Heart left ventricle (tissue), 16 donors: ENCODE results near the gene HYAL1. TPM values are rescaled to one million over a fixed set of nuclear protein-coding genes. Genes with fewer than 3 reads are reported as not detected.

Experiments
- ATAC-seq, 4 donors: fragments of 200-7000 bp; cut with Tn5 transposase; one replicate each; pipeline ENCODE4 v1.9.1; 2020 to 2022; ENCODE audit warnings: moderate library complexity in 4 of 4, mild to moderate bottlenecking in 3 of 4, moderate number of reproducible peaks in 1 of 4
- DNase-seq, 5 donors: peaks; one replicate each; pipeline ENCODE4 v3.0.0-alpha.2; 2020
- H3K27ac ChIP-seq, 12 donors: fragments of 200-600 bp; sonication (generic) in 4 of 12; one replicate each; pipeline versions ENCODE4 v1.5.0 to v1.8.0; 2016 to 2022; ENCODE audit warnings: mild to moderate bottlenecking in 2 of 12
- H3K27me3 ChIP-seq, 9 donors: fragments of 200-600 bp; sonication (generic) in 2 of 9; one replicate each; pipeline versions ENCODE4 v1.5.1 to v1.8.0; 2016 to 2022; ENCODE audit warnings: mild to moderate bottlenecking in 3 of 9
- H3K36me3 ChIP-seq, 9 donors: fragments of 200-600 bp; sonication (generic) in 2 of 9; one replicate each; pipeline versions ENCODE4 v1.5.0 to v1.8.0; 2018 to 2022; ENCODE audit warnings: mild to moderate bottlenecking in 2 of 9
- H3K4me1 ChIP-seq, 12 donors: fragments of 200-600 bp; sonication (generic) in 4 of 12; one replicate each; pipeline versions ENCODE4 v1.5.0 to v1.8.0; 2016 to 2022; ENCODE audit warnings: mild to moderate bottlenecking in 3 of 12
- H3K4me3 ChIP-seq, 12 donors: fragments of 200-600 bp; sonication (generic) in 4 of 12; one replicate each; pipeline versions ENCODE4 v1.5.0 to v1.8.0; 2017 to 2022; ENCODE audit warnings: mild to moderate bottlenecking in 9 of 12, moderate library complexity in 4 of 12
- H3K9me3 ChIP-seq, 12 donors: fragments of 200-600 bp; sonication (generic) in 4 of 12; one replicate each; pipeline versions ENCODE4 v1.5.0 to v1.8.0; 2016 to 2022; ENCODE audit warnings: mild to moderate bottlenecking in 1 of 12
- POLR2A ChIP-seq, 2 donors: fragments of 450-650 bp; IDR thresholded peaks; one replicate each; pipeline ENCODE4 v1.6.1; 2017; ENCODE audit warnings: antibody characterized with exemption in 2 of 2, mild to moderate bottlenecking in 2 of 2, moderate library complexity in 2 of 2
- WGBS, 4 donors: extraction: QIAGEN DNeasy Blood & Tissue Kit in 2 of 4; methylation state at CpG; one replicate each; pipeline versions ENCODE4 v1.1.5 to v1.1.7; 2013 to 2018; 5-methylcytosine and 5-hydroxymethylcytosine counted together
- intact Hi-C, 10 donors: fragments of 100-400 bp; cut with DNase I; formaldehyde crosslinking; loops; one replicate each; pipeline versions ENCODE4 v1.11.1 to v1.14.2; 2022
- polyA plus RNA-seq, 2 donors: library from polyadenylated mRNA; stranded (reverse); fragments of 200-250 nt; gene quantifications; one replicate each; pipeline ENCODE4 v1.2.3, GENCODE V29; 2013
- total RNA-seq, 9 donors: library from RNA; depleted of rRNA in 2 of 9; stranded (reverse); fragments of >200 nt in 2 of 9; fragmentation: NEBNext Ultra II Directional in 3 of 9; extraction: Animal tissue kit (Norgen Biotek cat#: 25700) in 3 of 9; gene quantifications; one replicate each; pipeline versions ENCODE4 v1.1.0 to v1.2.4, GENCODE V29; 2016 to 2023
- TF ChIP-seq, protein P1 (sequence below), 12 donors: fragments of 200-600 bp; sonication (generic) in 4 of 12; IDR thresholded peaks; one replicate each; pipeline versions ENCODE4 v1.5.0 to v1.8.0; 2018 to 2022; ENCODE audit warnings: antibody characterized with exemption in 12 of 12, mild to moderate bottlenecking in 5 of 12
- donor health status: ischemic (EF 13 %, LVEDD 7.1; RV severe dilation, severe dysfunction).
- donor health status: healthy with polysubstance abuse.
- donor health status: DM: no; HTN: yes; CAD: no.
- donor health status: DM: no; HTN: no; CAD: no.
- donor health status: ischemic (EF 25% LVEDD 6.9; RV normal size, moderate dysfunction).
- donor health status: ischemic (EF 25% LVEDD 5.7; RV mildly dilated, moderate dysfunction).
- donor health status: healthy.
- donor health status: DM: yes; HTN: yes; CAD: no.
- donor health status: ischemic (EF 35%, LVEDD 5.7; RV mildly dilated, moderate dysfunction).
- donor health status: nonischemic (EF 11% LVEDD 7.7; RV severe dilation, severe dysfunction).
- donor health status: DM: yes; HTN: yes; CAD: no.
- donor health status: PGD.
- donor health status: ischemic (EF 29% LVEDD 5.4; RV normal size, mild dysfunction).
- donor health status: nonischemic (EF 23%, LVEDD 6.1; RV moderate dilation, normal function).

Gene HYAL1
- total and polyA plus RNA-seq, 11 donors, result 36.9 to 99.7 (median 57.8) TPM

DNA sequence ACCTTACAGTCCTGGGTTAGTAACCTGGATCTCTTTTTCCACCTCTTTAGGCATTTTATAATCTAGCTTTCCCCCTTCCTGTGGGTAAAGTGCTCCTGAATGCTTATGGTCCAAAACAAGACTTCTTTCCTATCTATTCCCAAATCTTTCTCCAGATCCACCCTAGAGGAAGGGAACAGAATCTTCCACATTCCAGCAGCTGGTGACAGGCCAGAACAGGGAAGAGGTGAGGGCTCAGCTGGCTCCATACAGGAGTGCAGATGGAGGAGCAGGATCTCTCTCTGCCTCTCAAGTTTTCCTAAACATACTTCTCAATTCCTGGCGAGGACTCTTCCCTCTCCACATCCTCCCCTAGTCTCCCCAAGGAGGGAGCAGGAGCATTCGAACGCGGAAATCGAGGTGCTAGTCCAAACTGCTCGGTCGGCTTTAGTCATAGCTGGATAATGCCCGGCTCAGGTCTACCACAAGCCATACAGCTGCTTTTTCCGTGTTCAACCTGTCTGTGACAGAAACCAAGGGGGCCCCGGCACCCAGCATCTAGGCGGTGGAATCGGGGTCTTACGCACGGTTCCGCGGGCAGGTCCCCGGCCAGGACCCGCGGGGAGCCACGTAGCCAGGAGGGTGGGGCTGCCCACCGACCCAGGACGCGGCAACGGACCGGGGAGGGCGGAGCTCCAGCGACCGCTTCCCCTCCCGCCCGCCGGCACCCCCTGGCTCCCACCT lies 33.2 kb upstream of the HYAL1 start:
- TF ChIP-seq, protein P1, sequence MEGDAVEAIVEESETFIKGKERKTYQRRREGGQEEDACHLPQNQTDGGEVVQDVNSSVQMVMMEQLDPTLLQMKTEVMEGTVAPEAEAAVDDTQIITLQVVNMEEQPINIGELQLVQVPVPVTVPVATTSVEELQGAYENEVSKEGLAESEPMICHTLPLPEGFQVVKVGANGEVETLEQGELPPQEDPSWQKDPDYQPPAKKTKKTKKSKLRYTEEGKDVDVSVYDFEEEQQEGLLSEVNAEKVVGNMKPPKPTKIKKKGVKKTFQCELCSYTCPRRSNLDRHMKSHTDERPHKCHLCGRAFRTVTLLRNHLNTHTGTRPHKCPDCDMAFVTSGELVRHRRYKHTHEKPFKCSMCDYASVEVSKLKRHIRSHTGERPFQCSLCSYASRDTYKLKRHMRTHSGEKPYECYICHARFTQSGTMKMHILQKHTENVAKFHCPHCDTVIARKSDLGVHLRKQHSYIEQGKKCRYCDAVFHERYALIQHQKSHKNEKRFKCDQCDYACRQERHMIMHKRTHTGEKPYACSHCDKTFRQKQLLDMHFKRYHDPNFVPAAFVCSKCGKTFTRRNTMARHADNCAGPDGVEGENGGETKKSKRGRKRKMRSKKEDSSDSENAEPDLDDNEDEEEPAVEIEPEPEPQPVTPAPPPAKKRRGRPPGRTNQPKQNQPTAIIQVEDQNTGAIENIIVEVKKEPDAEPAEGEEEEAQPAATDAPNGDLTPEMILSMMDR (IDR thresholded peaks at IDR 0.05), result no peak
- no peak for TF ChIP-seq POLR2A (IDR thresholded peaks at IDR 0.05)
- Histone ChIP-seq H3K36me3 (peaks cover 0 to 32% (median 8%) of the 10 kb centered on the region in 9 donors), H3K4me1 (peaks cover 13 to 87% (median 73%) of the 10 kb centered on the region in 12 donors), H3K27me3 (peaks cover 0 to 4% (median 0%) of the 10 kb centered on the region in 9 donors), H3K27ac (peak overlapping the region; percentile 92 to 100 (median 98)), H3K9me3 (no peaks in the 10 kb centered on the region), H3K4me3 (peak overlapping the region; percentile 70 to 97 (median 92))
- DNase-seq, result no peak
- intact Hi-C loops, result loop anchor here in 1 of 10 donors (1.0 kb wide), 1 partner anchor 33 kb away; the partner anchor contains the start of gene HYAL1
- 0 to 1% (median 0%) methylated on average over 20 to 31 of the region's 31 CpGs for WGBS, 4 donors
- peak in 2 of 4 donors; percentile 0 for ATAC-seq

DNA sequence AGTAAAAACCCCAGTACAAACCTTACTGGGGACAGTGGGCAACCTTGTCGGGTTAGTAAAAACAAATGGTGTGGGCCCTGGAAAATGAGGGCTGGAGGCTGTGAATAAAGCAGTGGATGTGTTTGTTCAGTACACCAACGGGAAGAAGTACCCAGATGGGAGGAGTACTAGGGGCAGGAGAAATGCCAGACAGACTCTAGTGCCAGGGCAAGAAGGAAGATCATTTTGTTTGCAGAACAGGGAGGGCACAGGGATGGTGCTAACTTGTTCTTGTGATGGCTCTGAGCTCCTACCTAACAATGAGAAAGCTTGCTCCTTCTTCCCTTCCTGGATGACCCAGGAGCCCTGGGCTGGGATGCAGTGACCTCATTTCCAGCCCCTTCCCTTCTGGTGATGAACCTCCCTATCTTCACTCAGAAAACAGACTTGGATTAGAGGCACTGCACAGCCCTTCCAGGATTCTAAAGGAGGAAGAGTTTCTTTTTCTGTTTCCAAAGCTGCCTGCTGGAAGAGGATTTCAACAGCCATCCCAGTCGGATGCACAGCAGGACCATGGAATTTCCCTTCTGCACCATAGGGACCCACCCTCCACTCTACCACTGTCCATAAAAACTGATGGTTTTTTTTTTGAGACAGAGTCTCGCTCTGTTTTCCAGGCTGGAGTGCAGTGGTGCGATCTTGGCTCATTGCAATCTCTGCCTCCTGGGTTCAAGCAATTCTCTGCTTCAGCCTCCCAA lies 31.1 kb upstream of the HYAL1 start:
- TF ChIP-seq, protein P1 (IDR thresholded peaks at IDR 0.05), result no peak
- TF ChIP-seq POLR2A (IDR thresholded peaks at IDR 0.05), result no peak
- WGBS, 4 donors, result 34 to 60% (median 49%) methylated on average over 5 of the region's 5 CpGs
- peak in 1 of 4 donors; percentile 1 for ATAC-seq

DNA sequence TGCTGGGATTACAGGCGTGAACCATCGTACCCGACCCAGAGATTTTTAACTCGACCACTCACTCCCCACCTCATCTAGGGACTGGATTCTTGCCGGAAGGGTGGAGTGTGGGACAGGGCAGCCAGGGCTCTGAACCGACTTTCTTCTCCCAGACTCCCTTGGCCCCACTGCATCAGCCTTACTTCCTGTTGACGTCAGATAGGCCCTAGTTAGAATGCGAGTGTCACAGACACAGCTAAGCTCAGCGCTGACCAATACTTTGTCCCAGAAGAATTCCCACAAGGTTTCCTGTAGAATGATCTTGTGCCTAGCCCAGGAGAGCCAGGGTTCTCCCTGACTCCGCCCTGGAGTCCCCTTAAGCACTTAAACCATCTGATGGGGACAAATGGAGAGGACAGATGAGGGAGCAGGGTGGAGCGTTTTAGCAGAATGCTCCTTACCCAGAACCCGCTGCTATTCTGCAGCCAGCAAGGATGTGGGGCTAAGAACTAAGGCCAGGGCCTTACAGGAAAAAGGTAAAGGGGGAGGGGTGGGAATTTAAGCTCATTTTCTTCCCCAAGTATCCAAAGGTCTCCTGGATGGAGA lies 30.5 kb upstream of the HYAL1 start:
- H3K4me1 ChIP-seq, result peaks cover 8 to 61% (median 52%) of the 10 kb centered on the region in 12 donors
- 37 to 49% (median 43%) methylated on average over 12 of the region's 12 CpGs for WGBS, 4 donors
- no peaks in the 10 kb centered on the region for H3K27me3 ChIP-seq
- ATAC-seq (peak; percentile 45 to 70 (median 46)), DNase-seq (peak; percentile 66 to 87 (median 86))
- intact Hi-C loops, result no loop called here
- peak overlapping the region; percentile 92 to 100 (median 98) for H3K27ac ChIP-seq
- H3K4me3 ChIP-seq, result peak overlapping the region in 11 of 12 donors; percentile 5 to 97 (median 92)
- no peaks in the 10 kb centered on the region for H3K9me3 ChIP-seq
- H3K36me3 ChIP-seq, result peaks cover 0 to 59% (median 34%) of the 10 kb centered on the region in 9 donors
- peak in 1 of 2 donors; percentile 58 for TF ChIP-seq POLR2A (IDR thresholded peaks at IDR 0.05)
- TF ChIP-seq, protein P1 (IDR thresholded peaks at IDR 0.05), result no peak

More for the DNA sequence above, 31.1 kb upstream of the HYAL1 start:
- Histone ChIP-seq H3K9me3 (no peaks in the 10 kb centered on the region), H3K4me1 (peaks cover 8 to 66% (median 56%) of the 10 kb centered on the region in 12 donors), H3K4me3 (peak overlapping the region in 11 of 12 donors; percentile 5 to 97 (median 92)), H3K27ac (peak overlapping the region; percentile 92 to 100 (median 98)), H3K27me3 (no peaks in the 10 kb centered on the region), H3K36me3 (peaks cover 0 to 53% (median 29%) of the 10 kb centered on the region in 9 donors)
- DNase-seq, result no peak
- intact Hi-C loops, result no loop called here
